Measurements from ENCODE around the gene ONECUT3. TPM values are rescaled to one million over a fixed set of nuclear protein-coding genes. Genes with fewer than 3 reads are reported as not detected.
A peak's percentile ranks its signal among the peaks of the same experiment; 100 is the strongest.

Gene ONECUT3
- total RNA-seq (2011; cell fraction: chromatin; rRNA removed; ENCODE audit: low replicate concordance), result 0.12 TPM in 1 of 2 replicates, not detected in the other
- total RNA-seq (2011; cell fraction: nucleolus; rRNA removed), result not detected in 2 replicates
- 0.08 TPM in 1 of 2 replicates, not detected in the other for total RNA-seq (2011; cell fraction: nucleoplasm; rRNA removed)
- not detected in 2 replicates for total RNA-seq (2014; rRNA removed)
- not detected in 2 replicates for total RNA-seq (2014; rRNA removed; fragmentation: Illumina TruSeq; extraction: Trizol)
- not detected in 2 replicates for total RNA-seq (2015; rRNA removed; fragmentation: Illumina TruSeq; extraction: Trizol)
- total RNA-seq (2021), result not detected in 2 replicates
- 0.01 TPM in 1 of 2 replicates, not detected in the other for polyA plus RNA-seq (2011; rRNA removed)
- 0.01 and 0.04 TPM in 2 replicates for polyA plus RNA-seq (2011; cell fraction: cytosol; rRNA removed)
- 0.06 and 0.14 TPM in 2 replicates for polyA plus RNA-seq (2011; cell fraction: nucleus; rRNA removed)
- polyA plus RNA-seq (2012), result 0.01 and 0.07 TPM in 2 replicates
- polyA plus RNA-seq (2014; fragmentation: Illumina TruSeq; extraction: Trizol), result not detected in 2 replicates
- polyA plus RNA-seq (2014; fragmentation: Nextera tagmentation; extraction: Ambion mirVana), result not detected
- polyA plus RNA-seq (2014; rRNA removed), result not detected in 2 replicates
- polyA minus RNA-seq (2011; rRNA and poly(A)+ RNA removed), result 0.03 TPM in 1 of 2 replicates, not detected in the other
- not detected in 2 replicates for polyA minus RNA-seq (2011; cell fraction: cytosol; rRNA and poly(A)+ RNA removed)
- polyA minus RNA-seq (2011; cell fraction: nucleus; rRNA and poly(A)+ RNA removed), result not detected in 2 replicates
- percentile 16 among the genes with signal in this experiment for Bru-seq, nascent RNA
- percentile 17 among the genes with signal in this experiment for BruChase-seq, experiment 1, labeled RNA remaining after a 2-hour chase
- percentile 16 among the genes with signal in this experiment for BruChase-seq, experiment 2, labeled RNA remaining after a 6-hour chase
- long read RNA-seq, experiment 1, result 0 reads
- long read RNA-seq, experiment 2, result 0 reads
- long read RNA-seq, experiment 3, result 0 reads

DNA sequence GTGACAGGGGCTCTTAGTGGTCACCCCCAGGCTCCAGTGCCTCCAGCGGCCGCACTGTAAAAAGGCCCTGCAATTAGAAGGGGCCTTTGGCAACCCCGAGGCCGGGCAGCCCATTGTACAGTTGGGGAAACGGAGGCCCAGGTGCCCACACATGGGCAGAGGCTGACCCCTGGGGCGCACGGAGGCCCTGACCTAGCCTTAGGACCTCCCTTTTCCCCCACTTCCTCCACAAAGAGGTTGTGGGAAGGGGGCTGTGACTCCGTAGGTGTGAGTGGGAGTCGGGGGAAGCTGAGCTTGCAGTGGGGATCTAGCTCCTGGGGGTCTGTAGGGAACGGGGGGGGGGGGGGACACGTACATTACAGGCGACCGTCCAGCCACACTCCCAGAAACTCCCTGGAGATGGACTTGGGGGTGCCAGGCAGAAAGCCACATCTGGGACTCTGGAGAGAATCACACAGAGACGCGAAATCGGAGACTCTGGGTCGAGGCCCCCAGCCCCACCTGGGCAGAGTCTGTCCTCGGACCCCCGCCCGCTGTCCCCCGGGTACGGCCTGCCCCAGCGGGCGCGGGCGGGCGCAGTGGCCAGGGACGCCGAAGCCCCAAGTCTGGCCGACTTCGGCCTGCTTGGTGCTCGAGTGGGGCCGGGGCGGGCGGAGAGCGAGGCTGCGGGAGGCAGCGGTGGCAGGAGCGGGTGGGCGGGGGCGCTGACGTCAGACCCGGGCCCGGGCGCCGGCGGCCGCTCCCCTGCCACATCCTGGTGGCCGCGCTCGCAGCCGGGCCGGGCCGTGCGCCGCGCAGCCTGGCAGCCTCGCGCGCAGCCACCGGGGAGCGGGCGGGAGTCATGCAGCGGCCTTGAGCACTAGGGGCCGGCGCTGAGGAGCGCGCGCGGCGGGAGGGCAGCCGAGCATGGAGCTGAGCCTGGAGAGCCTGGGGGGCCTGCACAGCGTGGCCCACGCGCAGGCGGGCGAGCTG lies at the start of gene ONECUT3:
TSS of gene ONECUT3 (plus strand) at position 750 of the 972 bp plus-strand sequence. CDS start at position 907, 157 bp downstream.
- intact Hi-C loops (cut with micrococcal nuclease) (no loop called here), in situ Hi-C loops (cut with MboI) (no loop called here)
- POLR2A ChIA-PET, result no interaction called here
- BruUV-seq (replicated peaks), result no TSS peak
- no peak within 1 kb of the TSS for H2AFZ ChIP-seq (ENCODE audit: low read depth, low read length)
- CTCF ChIA-PET (ENCODE audit: low intra/inter-chr PET ratio), result no interaction called here
- H3K4me2 ChIP-seq (ENCODE audit: insufficient read depth, low read length), result no peak within 1 kb of the TSS
- ATAC-seq (no peak), DNase-seq (ENCODE audit: extremely low read depth in 1 of 4, low spot score in 3 of 4) (peak in 2 of 4 experiments; percentile 73 to 74), FAIRE-seq (no peak)
- H4K20me1 ChIP-seq (replicated peaks; ENCODE audit: control insufficient read depth, insufficient read depth, low read length), result no peaks in the 10 kb centered on the region; the same call in 1 of the 2 replicates
- peaks cover 8 to 77% of the 10 kb centered on the region in 2 experiments; a peak in 3 of 5 replicates for H3K4me1 ChIP-seq (replicated peaks in 1 of 2; ENCODE audit: control insufficient read depth in 2 of 2, insufficient read depth in 2 of 2, low read length in 2 of 2)
- 28% methylated on average over 31 of the region's 77 CpGs for WGBS (ENCODE audit: insufficient coverage, low coverage, missing lambda C conversion rate)
- no peak within 1 kb of the TSS for H3K9ac ChIP-seq (ENCODE audit: insufficient read depth in 1 of 2, low read depth in 2 of 2, low read length in 2 of 2)
- no peak within 1 kb of the TSS for H3K27ac ChIP-seq (ENCODE audit: extremely low read depth, low read depth, low read length)
- H3K27me3 ChIP-seq (ENCODE audit: control insufficient read depth in 2 of 2, insufficient read depth in 2 of 2, low read length in 2 of 2), result peaks cover 27 to 36% of the 10 kb centered on the region in 2 experiments; a peak in 4 of 5 replicates
- H3K9me1 ChIP-seq (ENCODE audit: control insufficient read depth, insufficient read depth, low read length), result no peaks in the 10 kb centered on the region
- H3K79me2 ChIP-seq (ENCODE audit: control insufficient read depth, insufficient read depth, low read length), result no peaks in the 10 kb centered on the region
- no peaks in the 10 kb centered on the region for H3K36me3 ChIP-seq (ENCODE audit: control insufficient read depth, insufficient read depth, low read length)
- H3K4me3 ChIP-seq, result no peak within 1 kb of the TSS
- H3K9me3 ChIP-seq (replicated peaks; ENCODE audit: control insufficient read depth, insufficient read depth, low read depth, low read length), result no peaks in the 10 kb centered on the region
- 0 out of 2 replicates have a peak, but pooled peaks have one; percentile 9 for TF ChIP-seq CREM (IDR thresholded peaks at IDR 0.05; ENCODE audit: low read depth)
- TF ChIP-seq, protein P1, sequence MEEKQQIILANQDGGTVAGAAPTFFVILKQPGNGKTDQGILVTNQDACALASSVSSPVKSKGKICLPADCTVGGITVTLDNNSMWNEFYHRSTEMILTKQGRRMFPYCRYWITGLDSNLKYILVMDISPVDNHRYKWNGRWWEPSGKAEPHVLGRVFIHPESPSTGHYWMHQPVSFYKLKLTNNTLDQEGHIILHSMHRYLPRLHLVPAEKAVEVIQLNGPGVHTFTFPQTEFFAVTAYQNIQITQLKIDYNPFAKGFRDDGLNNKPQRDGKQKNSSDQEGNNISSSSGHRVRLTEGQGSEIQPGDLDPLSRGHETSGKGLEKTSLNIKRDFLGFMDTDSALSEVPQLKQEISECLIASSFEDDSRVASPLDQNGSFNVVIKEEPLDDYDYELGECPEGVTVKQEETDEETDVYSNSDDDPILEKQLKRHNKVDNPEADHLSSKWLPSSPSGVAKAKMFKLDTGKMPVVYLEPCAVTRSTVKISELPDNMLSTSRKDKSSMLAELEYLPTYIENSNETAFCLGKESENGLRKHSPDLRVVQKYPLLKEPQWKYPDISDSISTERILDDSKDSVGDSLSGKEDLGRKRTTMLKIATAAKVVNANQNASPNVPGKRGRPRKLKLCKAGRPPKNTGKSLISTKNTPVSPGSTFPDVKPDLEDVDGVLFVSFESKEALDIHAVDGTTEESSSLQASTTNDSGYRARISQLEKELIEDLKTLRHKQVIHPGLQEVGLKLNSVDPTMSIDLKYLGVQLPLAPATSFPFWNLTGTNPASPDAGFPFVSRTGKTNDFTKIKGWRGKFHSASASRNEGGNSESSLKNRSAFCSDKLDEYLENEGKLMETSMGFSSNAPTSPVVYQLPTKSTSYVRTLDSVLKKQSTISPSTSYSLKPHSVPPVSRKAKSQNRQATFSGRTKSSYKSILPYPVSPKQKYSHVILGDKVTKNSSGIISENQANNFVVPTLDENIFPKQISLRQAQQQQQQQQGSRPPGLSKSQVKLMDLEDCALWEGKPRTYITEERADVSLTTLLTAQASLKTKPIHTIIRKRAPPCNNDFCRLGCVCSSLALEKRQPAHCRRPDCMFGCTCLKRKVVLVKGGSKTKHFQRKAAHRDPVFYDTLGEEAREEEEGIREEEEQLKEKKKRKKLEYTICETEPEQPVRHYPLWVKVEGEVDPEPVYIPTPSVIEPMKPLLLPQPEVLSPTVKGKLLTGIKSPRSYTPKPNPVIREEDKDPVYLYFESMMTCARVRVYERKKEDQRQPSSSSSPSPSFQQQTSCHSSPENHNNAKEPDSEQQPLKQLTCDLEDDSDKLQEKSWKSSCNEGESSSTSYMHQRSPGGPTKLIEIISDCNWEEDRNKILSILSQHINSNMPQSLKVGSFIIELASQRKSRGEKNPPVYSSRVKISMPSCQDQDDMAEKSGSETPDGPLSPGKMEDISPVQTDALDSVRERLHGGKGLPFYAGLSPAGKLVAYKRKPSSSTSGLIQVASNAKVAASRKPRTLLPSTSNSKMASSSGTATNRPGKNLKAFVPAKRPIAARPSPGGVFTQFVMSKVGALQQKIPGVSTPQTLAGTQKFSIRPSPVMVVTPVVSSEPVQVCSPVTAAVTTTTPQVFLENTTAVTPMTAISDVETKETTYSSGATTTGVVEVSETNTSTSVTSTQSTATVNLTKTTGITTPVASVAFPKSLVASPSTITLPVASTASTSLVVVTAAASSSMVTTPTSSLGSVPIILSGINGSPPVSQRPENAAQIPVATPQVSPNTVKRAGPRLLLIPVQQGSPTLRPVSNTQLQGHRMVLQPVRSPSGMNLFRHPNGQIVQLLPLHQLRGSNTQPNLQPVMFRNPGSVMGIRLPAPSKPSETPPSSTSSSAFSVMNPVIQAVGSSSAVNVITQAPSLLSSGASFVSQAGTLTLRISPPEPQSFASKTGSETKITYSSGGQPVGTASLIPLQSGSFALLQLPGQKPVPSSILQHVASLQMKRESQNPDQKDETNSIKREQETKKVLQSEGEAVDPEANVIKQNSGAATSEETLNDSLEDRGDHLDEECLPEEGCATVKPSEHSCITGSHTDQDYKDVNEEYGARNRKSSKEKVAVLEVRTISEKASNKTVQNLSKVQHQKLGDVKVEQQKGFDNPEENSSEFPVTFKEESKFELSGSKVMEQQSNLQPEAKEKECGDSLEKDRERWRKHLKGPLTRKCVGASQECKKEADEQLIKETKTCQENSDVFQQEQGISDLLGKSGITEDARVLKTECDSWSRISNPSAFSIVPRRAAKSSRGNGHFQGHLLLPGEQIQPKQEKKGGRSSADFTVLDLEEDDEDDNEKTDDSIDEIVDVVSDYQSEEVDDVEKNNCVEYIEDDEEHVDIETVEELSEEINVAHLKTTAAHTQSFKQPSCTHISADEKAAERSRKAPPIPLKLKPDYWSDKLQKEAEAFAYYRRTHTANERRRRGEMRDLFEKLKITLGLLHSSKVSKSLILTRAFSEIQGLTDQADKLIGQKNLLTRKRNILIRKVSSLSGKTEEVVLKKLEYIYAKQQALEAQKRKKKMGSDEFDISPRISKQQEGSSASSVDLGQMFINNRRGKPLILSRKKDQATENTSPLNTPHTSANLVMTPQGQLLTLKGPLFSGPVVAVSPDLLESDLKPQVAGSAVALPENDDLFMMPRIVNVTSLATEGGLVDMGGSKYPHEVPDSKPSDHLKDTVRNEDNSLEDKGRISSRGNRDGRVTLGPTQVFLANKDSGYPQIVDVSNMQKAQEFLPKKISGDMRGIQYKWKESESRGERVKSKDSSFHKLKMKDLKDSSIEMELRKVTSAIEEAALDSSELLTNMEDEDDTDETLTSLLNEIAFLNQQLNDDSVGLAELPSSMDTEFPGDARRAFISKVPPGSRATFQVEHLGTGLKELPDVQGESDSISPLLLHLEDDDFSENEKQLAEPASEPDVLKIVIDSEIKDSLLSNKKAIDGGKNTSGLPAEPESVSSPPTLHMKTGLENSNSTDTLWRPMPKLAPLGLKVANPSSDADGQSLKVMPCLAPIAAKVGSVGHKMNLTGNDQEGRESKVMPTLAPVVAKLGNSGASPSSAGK (IDR thresholded peaks at IDR 0.05), result no peak
